IPS DF 6.9 (cell line): ENCODE measurements around the gene RFK.

Experiments
- DNase-seq: peaks from one replicate; pipeline ENCODE4 v3.0.0-alpha.2; 2013; ENCODE audit warnings: low read depth, low spot score
- H3K27ac ChIP-seq: one replicate; pipeline ENCODE4 v1.5.1; 2013; ENCODE audit warnings: low read length, control low read depth
- H3K27me3 ChIP-seq: 2 replicates; pipeline ENCODE4 v1.6.1; 2013; ENCODE audit warnings: mild to moderate bottlenecking, low read length; ENCODE audit not compliant: control insufficient read depth, insufficient read depth
- H3K36me3 ChIP-seq: 2 replicates; pipeline ENCODE4 v1.6.1; 2013; ENCODE audit warnings: low read length; ENCODE audit not compliant: control insufficient read depth, insufficient read depth
- H3K4me1 ChIP-seq: 2 replicates; pipeline ENCODE4 v1.6.1; 2013; ENCODE audit warnings: low read length; ENCODE audit not compliant: control insufficient read depth, insufficient read depth
- H3K4me3 ChIP-seq: 2 replicates; pipeline ENCODE4 v1.5.1; 2013; ENCODE audit warnings: mild to moderate bottlenecking, low read length
- H3K9me3 ChIP-seq: 2 replicates; pipeline ENCODE4 v1.6.1; 2013; ENCODE audit warnings: low read length, inconsistent platforms; ENCODE audit not compliant: control insufficient read depth, insufficient read depth
- WGBS: extraction: QIAGEN DNeasy Blood & Tissue Kit; methylation state at CpG from one replicate; pipeline ENCODE4 v1.1.7; 2013; ENCODE audit warnings: mixed read lengths, missing lambda C conversion rate; ENCODE audit not compliant: insufficient read length, insufficient coverage; 5-methylcytosine and 5-hydroxymethylcytosine counted together

RFK gene

DNA sequence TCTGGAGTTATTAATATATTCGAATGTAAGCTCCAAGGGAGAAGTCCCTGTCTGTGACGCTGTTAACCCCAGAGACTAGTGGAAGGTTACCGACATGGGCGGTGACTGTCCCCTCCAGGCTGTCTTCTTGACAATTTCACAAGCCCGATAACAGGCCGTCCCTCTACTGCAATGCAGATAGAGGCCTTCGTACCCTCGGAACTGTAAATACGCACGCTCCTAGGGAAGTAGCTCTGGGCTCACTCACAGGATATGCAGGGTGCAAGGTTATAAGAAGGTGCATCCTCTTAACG is 680 bp upstream of the RFK start:
- Histone ChIP-seq H3K27ac (no peak overlapping the region), H3K9me3 (no peaks in the 10 kb centered on the region), H3K4me1 (no peaks in the 10 kb centered on the region), H3K4me3 (peak overlapping the region; percentile 46; the same call in 1 of the 2 replicates), H3K27me3 (no peaks in the 10 kb centered on the region), H3K36me3 (no peaks in the 10 kb centered on the region)
- DNase-seq = no peak
- no CpG with 5 or more reads among the region's 11 CpGs for WGBS

DNA sequence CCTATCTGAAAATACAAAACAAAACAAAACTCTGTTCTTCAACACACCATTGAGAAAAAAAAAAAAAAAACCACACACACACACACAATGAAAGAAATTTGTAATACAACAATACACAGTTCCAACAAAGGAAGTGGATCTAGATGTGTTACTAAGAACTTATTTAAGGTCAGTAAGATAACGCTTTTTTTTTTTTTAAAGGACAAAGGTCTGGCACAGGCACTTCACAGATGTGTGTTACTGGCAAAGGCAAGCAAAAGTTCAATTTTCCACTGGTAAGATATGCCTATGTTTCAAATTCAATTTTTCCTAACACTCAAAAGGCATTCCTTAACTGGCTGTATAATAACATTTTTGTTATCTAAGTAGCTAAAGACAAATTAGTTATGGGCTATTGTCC is 3.6 kb downstream of the RFK start:
- no peak overlapping the region for H3K27ac ChIP-seq
- H3K36me3 ChIP-seq = no peaks in the 10 kb centered on the region
- no peaks in the 10 kb centered on the region for H3K4me1 ChIP-seq
- no CpG with 5 or more reads among the region's 1 CpG for WGBS
- no peak overlapping the region for H3K4me3 ChIP-seq
- no peak for DNase-seq
- H3K27me3 ChIP-seq = no peaks in the 10 kb centered on the region
- no peaks in the 10 kb centered on the region for H3K9me3 ChIP-seq

- H3K9me3 ChIP-seq = no peaks in the 10 kb centered on the region
- no peak overlapping the region for H3K27ac ChIP-seq
- no CpG with 5 or more reads among the region's 2 CpGs for WGBS
- no peaks in the 10 kb centered on the region for H3K27me3 ChIP-seq
- no peaks in the 10 kb centered on the region for H3K4me1 ChIP-seq
- H3K36me3 ChIP-seq = no peaks in the 10 kb centered on the region
- DNase-seq = no peak
- H3K4me3 ChIP-seq = no peak overlapping the region
These were observed 14.7 kb downstream of the RFK start for GRCh38 chr9:76379494-76379893.

GRCh38 chr9:76378367-76379073 is 15.7 kb downstream of the RFK start:
- DNase-seq = no peak
- Histone ChIP-seq H3K36me3 (no peaks in the 10 kb centered on the region), H3K27me3 (no peaks in the 10 kb centered on the region), H3K4me3 (no peak overlapping the region), H3K4me1 (no peaks in the 10 kb centered on the region), H3K27ac (no peak overlapping the region), H3K9me3 (no peaks in the 10 kb centered on the region)
- no CpG with 5 or more reads among the region's 6 CpGs for WGBS

DNA sequence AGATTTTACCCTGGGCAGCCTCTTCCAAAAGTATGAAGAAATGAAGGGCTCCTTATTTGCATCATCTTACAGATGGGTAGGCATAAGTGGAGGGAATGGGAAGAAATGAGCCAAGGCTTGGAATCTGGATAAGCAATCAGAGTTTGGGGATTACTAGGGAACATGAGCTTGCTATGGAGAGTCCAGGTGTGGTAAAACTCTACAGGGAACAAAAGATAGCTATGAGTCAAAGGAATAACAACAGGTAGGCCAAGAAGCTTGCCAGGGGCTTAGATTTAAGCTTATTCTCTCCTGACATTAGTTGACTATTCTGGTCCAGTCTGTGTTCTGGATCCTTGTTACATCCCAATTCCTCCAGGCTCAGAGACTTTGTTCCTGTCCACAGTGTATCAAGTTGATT is 16.4 kb downstream of the RFK start:
- H3K4me1 ChIP-seq = no peaks in the 10 kb centered on the region; the same call in 1 of the 2 replicates

DNA sequence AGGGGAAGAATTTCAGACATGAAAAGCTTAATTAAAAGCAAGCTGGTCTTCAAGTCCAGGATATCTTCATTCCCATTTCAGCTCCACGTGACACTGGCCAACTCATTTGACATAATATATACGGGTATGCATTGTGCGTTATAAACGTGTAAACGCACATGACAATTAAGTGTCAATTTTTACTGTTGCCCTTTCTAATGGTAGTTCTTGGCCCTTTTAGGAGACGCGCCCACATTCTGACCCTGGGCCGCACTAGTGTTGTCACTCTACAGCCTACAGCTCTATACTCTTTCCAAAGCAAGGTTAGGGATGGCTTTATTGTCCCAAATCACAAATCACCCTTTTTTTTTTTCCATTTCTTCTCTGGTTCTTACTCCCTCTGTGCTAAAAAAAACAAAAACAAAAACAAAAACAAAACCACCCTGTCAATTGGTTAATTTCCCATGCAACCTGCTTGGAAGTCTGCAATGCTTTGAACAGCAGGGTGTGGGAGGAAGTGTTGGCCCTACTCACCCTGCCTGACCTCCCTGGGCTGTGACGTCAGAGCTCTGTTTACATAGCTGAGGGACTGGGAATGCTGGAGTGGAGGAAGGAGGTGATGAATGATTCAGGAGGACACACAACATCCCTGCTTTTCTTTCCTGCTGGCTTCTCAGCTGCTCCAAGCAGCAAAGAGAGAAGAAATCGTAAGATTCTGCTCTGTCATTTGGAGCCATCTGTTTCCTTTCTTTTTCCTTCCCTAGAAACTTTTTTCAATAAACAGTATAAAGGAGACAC is 19.3 kb downstream of the RFK start:
- Histone ChIP-seq H3K4me3 (no peak overlapping the region), H3K36me3 (no peaks in the 10 kb centered on the region), H3K9me3 (no peaks in the 10 kb centered on the region), H3K27me3 (no peaks in the 10 kb centered on the region), H3K4me1 (no peaks in the 10 kb centered on the region; the same call in 1 of the 2 replicates), H3K27ac (no peak overlapping the region)
- DNase-seq = peak; percentile 4
- WGBS = no CpG with 5 or more reads among the region's 10 CpGs

More for the DNA sequence above, 16.4 kb downstream of the RFK start:
- Histone ChIP-seq H3K9me3 (no peaks in the 10 kb centered on the region), H3K36me3 (no peaks in the 10 kb centered on the region), H3K27ac (no peak overlapping the region), H3K27me3 (no peaks in the 10 kb centered on the region), H3K4me3 (no peak overlapping the region)
- no peak for DNase-seq

- H3K9me3 ChIP-seq = no peaks in the 10 kb centered on the region
- H3K4me3 ChIP-seq = no peak overlapping the region
- no peak for DNase-seq
- no peaks in the 10 kb centered on the region; the same call in 1 of the 2 replicates for H3K4me1 ChIP-seq
- no peaks in the 10 kb centered on the region for H3K27me3 ChIP-seq
- no peak overlapping the region for H3K27ac ChIP-seq
- WGBS = no CpG with 5 or more reads among the region's 6 CpGs
- no peaks in the 10 kb centered on the region for H3K36me3 ChIP-seq
These were observed 20.3 kb downstream of the RFK start for GRCh38 chr9:76373784-76374474.

GRCh38 chr9:76373173-76373783 is 20.9 kb downstream of the RFK start:
- DNase-seq = no peak
- no CpG with 5 or more reads among the region's 4 CpGs for WGBS
- no peak overlapping the region for H3K4me3 ChIP-seq
- H3K36me3 ChIP-seq = no peaks in the 10 kb centered on the region
- no peaks in the 10 kb centered on the region for H3K9me3 ChIP-seq
- no peaks in the 10 kb centered on the region for H3K27me3 ChIP-seq
- no peak overlapping the region for H3K27ac ChIP-seq
- no peaks in the 10 kb centered on the region; the same call in 1 of the 2 replicates for H3K4me1 ChIP-seq

DNA sequence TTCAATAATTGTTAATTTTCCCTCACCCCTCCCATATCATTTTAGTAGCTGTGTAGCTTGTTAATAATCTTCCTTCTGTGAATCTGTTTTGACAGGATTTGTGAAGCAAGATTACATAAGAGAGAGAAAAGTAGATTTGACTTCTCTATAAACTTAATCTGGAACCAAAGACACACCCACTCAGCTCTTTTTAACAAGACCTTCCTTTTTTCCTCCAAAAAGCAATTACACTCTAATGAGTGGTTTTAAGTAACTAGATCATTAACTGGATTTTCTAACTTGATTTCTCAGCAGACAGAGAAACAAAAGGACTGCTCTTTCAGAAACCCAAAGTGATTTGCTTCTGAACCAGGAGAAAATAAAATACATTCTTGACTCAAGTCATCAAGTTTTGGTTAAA is 21.9 kb downstream of the RFK start:
- Histone ChIP-seq H3K27me3 (no peaks in the 10 kb centered on the region), H3K9me3 (no peaks in the 10 kb centered on the region), H3K4me3 (no peak overlapping the region), H3K36me3 (no peaks in the 10 kb centered on the region), H3K27ac (no peak overlapping the region), H3K4me1 (no peaks in the 10 kb centered on the region; the same call in 1 of the 2 replicates)
- DNase-seq = no peak

- Histone ChIP-seq H3K4me1 (no peaks in the 10 kb centered on the region; the same call in 1 of the 2 replicates), H3K27ac (no peak overlapping the region), H3K27me3 (no peaks in the 10 kb centered on the region), H3K9me3 (no peaks in the 10 kb centered on the region), H3K36me3 (no peaks in the 10 kb centered on the region), H3K4me3 (no peak overlapping the region)
- WGBS = no CpG with 5 or more reads among the region's 1 CpG
- no peak for DNase-seq
These were observed 22.3 kb downstream of the RFK start for GRCh38 chr9:76371901-76372300.
